Esophagus squamous epithelium (tissue), 4 donors: ENCODE measurements around the gene BICC1.
A peak's percentile ranks its signal among the peaks of the same experiment; 100 is the strongest.

ENCODE experiments used
- POLR2A ChIP-seq, 4 donors: fragments of 450-650 bp; IDR thresholded peaks; one replicate each; pipeline ENCODE4 v1.6.1; 2017; ENCODE audit warnings: antibody characterized with exemption in 4 of 4, mild to moderate bottlenecking in 4 of 4, moderate library complexity in 3 of 4
- TF ChIP-seq, protein P1 (sequence below), 6 experiments: fragments of 450-650 bp in 4 of 6; fragments of 200-600 bp in 2 of 6; sonication (generic) in 2 of 6; IDR thresholded peaks; one replicate each; pipeline ENCODE4 v1.5.1; 2016 to 2019; ENCODE audit warnings: antibody characterized with exemption in 6 of 6, mild to moderate bottlenecking in 4 of 6, moderate library complexity in 4 of 6

DNA sequence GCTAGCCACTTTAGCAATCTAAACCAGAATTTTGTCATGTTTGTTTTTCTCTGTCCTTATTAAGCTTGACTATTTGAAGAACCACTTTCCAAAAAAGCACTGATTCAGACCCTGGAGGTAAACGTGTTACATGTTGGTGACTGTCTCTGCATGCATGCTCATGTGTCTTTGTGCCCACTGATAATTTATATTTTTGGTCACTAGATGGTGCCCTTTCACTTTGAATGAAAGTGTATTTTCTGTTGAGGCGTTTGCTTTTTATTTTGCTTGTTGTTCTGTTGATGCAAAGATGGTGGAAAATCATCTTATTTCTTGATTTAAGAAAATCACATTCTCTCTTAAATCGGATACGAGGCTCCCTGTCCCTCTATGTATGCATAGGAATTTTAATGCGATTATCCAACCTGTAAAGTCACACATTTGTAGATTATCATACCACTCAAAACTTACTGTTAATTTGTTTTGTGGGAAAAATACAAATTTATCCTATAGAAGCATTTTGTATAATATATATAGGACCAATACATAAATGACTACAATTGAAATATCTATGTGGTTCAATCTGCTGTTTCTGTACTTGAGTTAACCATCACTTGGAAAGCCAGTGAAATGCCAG lies 269.3 kb downstream of the BICC1 start:
- TF ChIP-seq, protein P1, sequence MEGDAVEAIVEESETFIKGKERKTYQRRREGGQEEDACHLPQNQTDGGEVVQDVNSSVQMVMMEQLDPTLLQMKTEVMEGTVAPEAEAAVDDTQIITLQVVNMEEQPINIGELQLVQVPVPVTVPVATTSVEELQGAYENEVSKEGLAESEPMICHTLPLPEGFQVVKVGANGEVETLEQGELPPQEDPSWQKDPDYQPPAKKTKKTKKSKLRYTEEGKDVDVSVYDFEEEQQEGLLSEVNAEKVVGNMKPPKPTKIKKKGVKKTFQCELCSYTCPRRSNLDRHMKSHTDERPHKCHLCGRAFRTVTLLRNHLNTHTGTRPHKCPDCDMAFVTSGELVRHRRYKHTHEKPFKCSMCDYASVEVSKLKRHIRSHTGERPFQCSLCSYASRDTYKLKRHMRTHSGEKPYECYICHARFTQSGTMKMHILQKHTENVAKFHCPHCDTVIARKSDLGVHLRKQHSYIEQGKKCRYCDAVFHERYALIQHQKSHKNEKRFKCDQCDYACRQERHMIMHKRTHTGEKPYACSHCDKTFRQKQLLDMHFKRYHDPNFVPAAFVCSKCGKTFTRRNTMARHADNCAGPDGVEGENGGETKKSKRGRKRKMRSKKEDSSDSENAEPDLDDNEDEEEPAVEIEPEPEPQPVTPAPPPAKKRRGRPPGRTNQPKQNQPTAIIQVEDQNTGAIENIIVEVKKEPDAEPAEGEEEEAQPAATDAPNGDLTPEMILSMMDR (IDR thresholded peaks at IDR 0.05) = peak; percentile 11 to 67 (median 50)
- no peak for TF ChIP-seq POLR2A (IDR thresholded peaks at IDR 0.05)
